ENCODE data around the gene OCEL1. TPM values are rescaled to one million over a fixed set of nuclear protein-coding genes. Genes with fewer than 3 reads are reported as not detected.
"Not testable (repeated sequence)": the region's sequence is repeated elsewhere in the genome, so short reads cannot be mapped to it uniquely, and the experiment has no call there.

OCEL1 gene
- total RNA-seq, 1 donor from 2014 or later = 21.8 TPM

- no peaks in the 10 kb centered on the region for H3K9me3 Mint-ChIP-seq (ENCODE audit: low read depth)
- peak overlapping the region; percentile 31 for H3K27ac Mint-ChIP-seq
- TF ChIP-seq, protein P1, sequence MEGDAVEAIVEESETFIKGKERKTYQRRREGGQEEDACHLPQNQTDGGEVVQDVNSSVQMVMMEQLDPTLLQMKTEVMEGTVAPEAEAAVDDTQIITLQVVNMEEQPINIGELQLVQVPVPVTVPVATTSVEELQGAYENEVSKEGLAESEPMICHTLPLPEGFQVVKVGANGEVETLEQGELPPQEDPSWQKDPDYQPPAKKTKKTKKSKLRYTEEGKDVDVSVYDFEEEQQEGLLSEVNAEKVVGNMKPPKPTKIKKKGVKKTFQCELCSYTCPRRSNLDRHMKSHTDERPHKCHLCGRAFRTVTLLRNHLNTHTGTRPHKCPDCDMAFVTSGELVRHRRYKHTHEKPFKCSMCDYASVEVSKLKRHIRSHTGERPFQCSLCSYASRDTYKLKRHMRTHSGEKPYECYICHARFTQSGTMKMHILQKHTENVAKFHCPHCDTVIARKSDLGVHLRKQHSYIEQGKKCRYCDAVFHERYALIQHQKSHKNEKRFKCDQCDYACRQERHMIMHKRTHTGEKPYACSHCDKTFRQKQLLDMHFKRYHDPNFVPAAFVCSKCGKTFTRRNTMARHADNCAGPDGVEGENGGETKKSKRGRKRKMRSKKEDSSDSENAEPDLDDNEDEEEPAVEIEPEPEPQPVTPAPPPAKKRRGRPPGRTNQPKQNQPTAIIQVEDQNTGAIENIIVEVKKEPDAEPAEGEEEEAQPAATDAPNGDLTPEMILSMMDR (IDR thresholded peaks at IDR 0.05; ENCODE audit: unreplicated experiment) = no peak
- no peaks in the 10 kb centered on the region for H3K4me1 Mint-ChIP-seq (ENCODE audit: low read depth)
- H3K27me3 Mint-ChIP-seq = no peaks in the 10 kb centered on the region
- no peak for DNase-seq (ENCODE audit: low spot score, unreplicated experiment)
- no peak overlapping the region for H3K4me3 Mint-ChIP-seq (ENCODE audit: low read depth)
- H3K36me3 Mint-ChIP-seq (ENCODE audit: insufficient read depth) = peaks cover 10% of the 10 kb centered on the region
Observed at GRCh38 chr19:17184371-17184841, 41.6 kb upstream of the OCEL1 start.

GRCh38 chr19:17185590-17185989 lies 40.4 kb upstream of the OCEL1 start:
- H3K4me1 Mint-ChIP-seq (ENCODE audit: low read depth) = no peaks in the 10 kb centered on the region
- H3K9me3 Mint-ChIP-seq (ENCODE audit: low read depth) = no peaks in the 10 kb centered on the region
- TF ChIP-seq, protein P1 (IDR thresholded peaks at IDR 0.05; ENCODE audit: unreplicated experiment) = no peak
- H3K4me3 Mint-ChIP-seq (ENCODE audit: low read depth) = no peak overlapping the region
- H3K27me3 Mint-ChIP-seq = no peaks in the 10 kb centered on the region
- H3K36me3 Mint-ChIP-seq (ENCODE audit: insufficient read depth) = peaks cover 10% of the 10 kb centered on the region
- DNase-seq (ENCODE audit: low spot score, unreplicated experiment) = no peak
- no peak overlapping the region for H3K27ac Mint-ChIP-seq

- not testable (repeated sequence) for DNase-seq (ENCODE audit: low spot score, unreplicated experiment); H3K27me3 Mint-ChIP-seq; H3K27ac Mint-ChIP-seq; H3K4me3 Mint-ChIP-seq (ENCODE audit: low read depth); H3K4me1 Mint-ChIP-seq (ENCODE audit: low read depth); H3K9me3 Mint-ChIP-seq (ENCODE audit: low read depth)
- peaks cover 11% of the 10 kb centered on the region for H3K36me3 Mint-ChIP-seq (ENCODE audit: insufficient read depth)
Observed at GRCh38 chr19:17191736-17192135, 34.3 kb upstream of the OCEL1 start.

DNA sequence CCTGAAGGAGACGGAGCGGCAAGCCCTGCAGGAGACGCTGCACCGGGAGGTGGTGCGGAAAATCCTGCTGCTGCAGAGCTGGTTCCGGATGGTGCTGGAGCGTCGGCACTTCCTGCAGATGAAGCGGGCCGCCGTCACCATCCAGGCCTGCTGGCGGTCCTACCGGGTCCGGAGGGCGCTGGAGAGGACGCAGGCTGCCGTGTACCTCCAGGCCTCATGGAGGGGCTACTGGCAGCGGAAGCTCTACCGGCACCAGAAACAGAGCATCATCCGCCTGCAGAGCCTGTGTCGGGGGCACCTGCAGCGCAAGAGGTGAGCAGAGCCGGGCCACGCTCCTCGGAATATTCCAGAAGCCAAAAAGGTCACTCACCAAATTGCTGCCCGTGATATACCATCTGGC lies 33.3 kb upstream of the OCEL1 start:
- Mint-ChIP-seq H3K4me3 (ENCODE audit: low read depth) (no peak overlapping the region), H3K36me3 (ENCODE audit: insufficient read depth) (peaks cover 11% of the 10 kb centered on the region), H3K9me3 (ENCODE audit: low read depth) (no peaks in the 10 kb centered on the region), H3K27ac (no peak overlapping the region), H3K4me1 (ENCODE audit: low read depth) (no peaks in the 10 kb centered on the region), H3K27me3 (no peaks in the 10 kb centered on the region)
- TF ChIP-seq, protein P1 (IDR thresholded peaks at IDR 0.05; ENCODE audit: unreplicated experiment) = no peak
- DNase-seq (ENCODE audit: low spot score, unreplicated experiment) = no peak

- no peaks in the 10 kb centered on the region for H3K9me3 Mint-ChIP-seq (ENCODE audit: low read depth)
- H3K4me1 Mint-ChIP-seq (ENCODE audit: low read depth) = no peaks in the 10 kb centered on the region
- DNase-seq (ENCODE audit: low spot score, unreplicated experiment) = no peak
- TF ChIP-seq, protein P1 (IDR thresholded peaks at IDR 0.05; ENCODE audit: unreplicated experiment) = no peak
- no peaks in the 10 kb centered on the region for H3K27me3 Mint-ChIP-seq
- no peak overlapping the region for H3K4me3 Mint-ChIP-seq (ENCODE audit: low read depth)
- peak overlapping the region; percentile 11 for H3K27ac Mint-ChIP-seq
- H3K36me3 Mint-ChIP-seq (ENCODE audit: insufficient read depth) = peaks cover 19% of the 10 kb centered on the region
Observed at GRCh38 chr19:17194608-17195007, 31.4 kb upstream of the OCEL1 start.

DNA sequence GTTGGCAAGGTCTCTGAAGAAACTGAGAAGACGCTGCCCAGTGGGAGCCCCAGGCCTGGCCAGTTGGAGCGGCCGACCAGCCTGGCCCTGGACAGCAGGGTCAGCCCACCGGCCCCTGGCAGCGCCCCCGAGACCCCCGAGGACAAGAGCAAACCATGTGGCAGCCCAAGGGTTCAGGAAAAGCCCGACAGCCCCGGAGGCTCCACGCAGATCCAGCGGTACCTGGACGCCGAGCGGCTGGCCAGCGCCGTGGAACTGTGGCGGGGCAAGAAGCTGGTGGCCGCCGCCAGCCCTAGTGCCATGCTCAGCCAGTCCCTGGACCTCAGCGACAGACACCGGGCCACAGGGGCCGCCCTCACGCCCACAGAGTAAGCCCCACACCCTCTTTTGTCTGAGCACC lies 30.9 kb upstream of the OCEL1 start:
- no peaks in the 10 kb centered on the region for H3K9me3 Mint-ChIP-seq (ENCODE audit: low read depth)
- no peak overlapping the region for H3K27ac Mint-ChIP-seq
- H3K27me3 Mint-ChIP-seq = no peaks in the 10 kb centered on the region
- DNase-seq (ENCODE audit: low spot score, unreplicated experiment) = no peak
- H3K4me3 Mint-ChIP-seq (ENCODE audit: low read depth) = no peak overlapping the region
- H3K36me3 Mint-ChIP-seq (ENCODE audit: insufficient read depth) = peaks cover 19% of the 10 kb centered on the region
- H3K4me1 Mint-ChIP-seq (ENCODE audit: low read depth) = no peaks in the 10 kb centered on the region
- TF ChIP-seq, protein P1 (IDR thresholded peaks at IDR 0.05; ENCODE audit: unreplicated experiment) = no peak

All from progenitor cell of endocrine pancreas (in vitro differentiated cells).